Keratinocyte (primary cell): Measurements from ENCODE around the gene KRTAP3-1. TPM values are rescaled to one million over a fixed set of nuclear protein-coding genes. Genes with fewer than 3 reads are reported as not detected.

Experiments used
- DNase-seq: peaks from one replicate; pipeline ENCODE4 v3.0.0-alpha.2; 2011; ENCODE audit warnings: low read depth, missing footprints, low spot score
- FAIRE-seq: peaks from 2 replicates; lab custom pipeline; 2011; peaks lifted over from hg19 to GRCh38; lab: Jason Lieb, UNC
- H2AFZ ChIP-seq: 2 replicates; pipeline ENCODE4 v1.6.0; 2012; ENCODE audit warnings: low read length, control low read depth, inconsistent platforms; ENCODE audit not compliant: control insufficient read depth
- H3K27ac ChIP-seq: 2 replicates; pipeline ENCODE4 v1.5.1; 2011; ENCODE audit warnings: low read length; ENCODE audit not compliant: control insufficient read depth, insufficient read depth
- H3K27me3 ChIP-seq: 3 replicates; pipeline ENCODE4 v1.6.0; 2011; ENCODE audit warnings: low read length; ENCODE audit not compliant: control insufficient read depth, insufficient read depth; ENCODE audit errors: extremely low read depth
- H3K36me3 ChIP-seq, 2 experiments: 2 replicates in 1 of 2; 3 replicates in 1 of 2; pipeline ENCODE4 v1.5.1; 2011; ENCODE audit warnings: low read length in 2 of 2, mild to moderate bottlenecking in 1 of 2; ENCODE audit not compliant: control insufficient read depth in 2 of 2, insufficient read depth in 2 of 2; ENCODE audit errors: extremely low read depth in 1 of 2
- H3K4me1 ChIP-seq: 3 replicates; pipeline ENCODE4 v1.5.1; 2011; ENCODE audit warnings: low read length; ENCODE audit not compliant: control insufficient read depth, insufficient read depth; ENCODE audit errors: extremely low read depth
- H3K4me2 ChIP-seq: 3 replicates; pipeline ENCODE4 v1.6.0; 2011; ENCODE audit warnings: low read depth, low read length; ENCODE audit not compliant: control insufficient read depth, insufficient read depth; ENCODE audit errors: extremely low read depth
- H3K4me3 ChIP-seq, 3 experiments: fragments of 200-600 bp in 1 of 3; sonication (generic) in 1 of 3; 2 replicates in 2 of 3; 3 replicates in 1 of 3; pipeline ENCODE4 v1.5.1; 2011 to 2016; ENCODE audit warnings: low read length in 3 of 3, mild to moderate bottlenecking in 3 of 3, control low read depth in 2 of 3, inconsistent platforms in 1 of 3, low read depth in 1 of 3, mixed read lengths in 1 of 3, mixed run types in 1 of 3, moderate library complexity in 1 of 3; ENCODE audit not compliant: control insufficient read depth in 2 of 3, insufficient read depth in 2 of 3; ENCODE audit errors: extremely low read depth in 1 of 3
- H3K79me2 ChIP-seq: 2 replicates; pipeline ENCODE4 v1.6.0; 2012; ENCODE audit warnings: low read length; ENCODE audit not compliant: control insufficient read depth, insufficient read depth
- H3K9ac ChIP-seq: 3 replicates; pipeline ENCODE4 v1.6.0; 2011; ENCODE audit warnings: low read length; ENCODE audit not compliant: control insufficient read depth, insufficient read depth; ENCODE audit errors: extremely low read depth
- H3K9me1 ChIP-seq: 3 replicates; pipeline ENCODE4 v1.6.0; 2011; ENCODE audit warnings: low read length; ENCODE audit not compliant: control insufficient read depth, insufficient read depth; ENCODE audit errors: extremely low read depth
- H3K9me3 ChIP-seq: 2 replicates; pipeline ENCODE4 v1.5.1; 2012; ENCODE audit warnings: low read depth, low read length; ENCODE audit not compliant: control insufficient read depth
- H4K20me1 ChIP-seq: 3 replicates; pipeline ENCODE4 v1.6.0; 2011; ENCODE audit warnings: low read length; ENCODE audit not compliant: control insufficient read depth, insufficient read depth; ENCODE audit errors: extremely low read depth
- CTCF ChIP-seq, 3 experiments: IDR thresholded peaks in 1 of 3; conservative IDR thresholded peaks in 1 of 3; optimal IDR thresholded peaks in 1 of 3; 2 replicates in 2 of 3; 3 replicates in 1 of 3; pipeline versions ENCODE3 to v1.5.1; 2011; ENCODE audit warnings: low read length in 3 of 3, mild to moderate bottlenecking in 3 of 3, moderate library complexity in 2 of 3, control low read depth in 1 of 3, inconsistent platforms in 1 of 3; ENCODE audit not compliant: insufficient read depth in 2 of 3; ENCODE audit errors: extremely low read depth in 1 of 3
- EZH2 ChIP-seq: IDR thresholded peaks from one replicate; pipeline ENCODE4 v1.6.1; 2012; ENCODE audit warnings: inconsistent platforms, mild to moderate bottlenecking, low read length, moderate library complexity
- dilution Hi-C: fragments of 300-500 bp; cut with MboI; formaldehyde crosslinking; loops from one replicate; pipeline ENCODE4 v1.7.0; 2020; ENCODE audit warnings: low sequenced_read_pairs; ENCODE audit not compliant: extremely low pct_ligation_motif_present
- polyA plus RNA-seq, 5 experiments: library from polyadenylated mRNA; depleted of rRNA in 3 of 5; stranded (reverse) in 3 of 5; stranded (forward) in 1 of 5; unstranded in 1 of 5; fragments of >200 nt; gene quantifications; 1 replicate in 1 of 5; 2 replicates in 3 of 5; 3 replicates in 1 of 5; pipeline versions ENCODE4 v1.2.1 to v1.2.3, GENCODE V29; 2011 to 2012; ENCODE audit warnings: missing spikeins in 2 of 5, low read depth in 1 of 5, low replicate concordance in 1 of 5

The KRTAP3-1 gene
- polyA plus RNA-seq, 1 donor (not counting 4 experiments of a cell fraction or from before 2014, with no cell fraction given) = not detected

- no peak overlapping the region for H2AFZ ChIP-seq
- dilution Hi-C loops = no loop called here
- no peak overlapping the region for H3K27ac ChIP-seq
- FAIRE-seq = no peak
- no peak for DNase-seq
- H3K9me1 ChIP-seq = no peaks in the 10 kb centered on the region
- H4K20me1 ChIP-seq = no peaks in the 10 kb centered on the region
- H3K4me3 ChIP-seq = no peak overlapping the region
- H3K36me3 ChIP-seq = no peaks in the 10 kb centered on the region
- H3K4me2 ChIP-seq = no peak overlapping the region
- no peaks in the 10 kb centered on the region for H3K4me1 ChIP-seq
- H3K27me3 ChIP-seq = no peaks in the 10 kb centered on the region
- no peaks in the 10 kb centered on the region for H3K79me2 ChIP-seq
- TF ChIP-seq CTCF (optimal IDR thresholded peaks at IDR 0.05 in 1 of 3, IDR thresholded peaks at IDR 0.05 in 1 of 3, conservative IDR thresholded peaks at IDR 0.05 in 1 of 3; ENCODE audit: extremely low read depth in 1 of 3, insufficient read depth in 2 of 3, low read length in 3 of 3) (no peak), EZH2 (no peak)
- no peak overlapping the region for H3K9ac ChIP-seq
- H3K9me3 ChIP-seq = no peaks in the 10 kb centered on the region
Measured at GRCh38 chr17:40995116-40995515, 13.8 kb downstream of the KRTAP3-1 start.

GRCh38 chr17:40993839-40994238 lies 15.1 kb downstream of the KRTAP3-1 start, which contains the start of gene KRTAP3-3:
KRTAP3-3 (minus strand) TSS chr17:40994164; CDS start chr17:40994097, 67 bp downstream.
- no peaks in the 10 kb centered on the region for H3K9me1 ChIP-seq
- H4K20me1 ChIP-seq = no peaks in the 10 kb centered on the region
- H2AFZ ChIP-seq = no peak within 1 kb of the TSS
- no peak for TF ChIP-seq EZH2
- no peak for TF ChIP-seq CTCF (optimal IDR thresholded peaks at IDR 0.05 in 1 of 3, IDR thresholded peaks at IDR 0.05 in 1 of 3, conservative IDR thresholded peaks at IDR 0.05 in 1 of 3; ENCODE audit: extremely low read depth in 1 of 3, insufficient read depth in 2 of 3, low read length in 3 of 3)
- no peak for FAIRE-seq
- H3K9me3 ChIP-seq = no peaks in the 10 kb centered on the region
- H3K4me1 ChIP-seq = no peaks in the 10 kb centered on the region
- H3K4me2 ChIP-seq = no peak within 1 kb of the TSS
- dilution Hi-C loops = no loop called here
- DNase-seq = no peak
- no peak within 1 kb of the TSS for H3K4me3 ChIP-seq
- H3K27ac ChIP-seq = no peak within 1 kb of the TSS
- no peaks in the 10 kb centered on the region for H3K79me2 ChIP-seq
- H3K27me3 ChIP-seq = no peaks in the 10 kb centered on the region
- H3K36me3 ChIP-seq = no peaks in the 10 kb centered on the region
- no peak within 1 kb of the TSS for H3K9ac ChIP-seq
